ENCODE measurements around the gene LDB1.

LDB1 gene

DNA sequence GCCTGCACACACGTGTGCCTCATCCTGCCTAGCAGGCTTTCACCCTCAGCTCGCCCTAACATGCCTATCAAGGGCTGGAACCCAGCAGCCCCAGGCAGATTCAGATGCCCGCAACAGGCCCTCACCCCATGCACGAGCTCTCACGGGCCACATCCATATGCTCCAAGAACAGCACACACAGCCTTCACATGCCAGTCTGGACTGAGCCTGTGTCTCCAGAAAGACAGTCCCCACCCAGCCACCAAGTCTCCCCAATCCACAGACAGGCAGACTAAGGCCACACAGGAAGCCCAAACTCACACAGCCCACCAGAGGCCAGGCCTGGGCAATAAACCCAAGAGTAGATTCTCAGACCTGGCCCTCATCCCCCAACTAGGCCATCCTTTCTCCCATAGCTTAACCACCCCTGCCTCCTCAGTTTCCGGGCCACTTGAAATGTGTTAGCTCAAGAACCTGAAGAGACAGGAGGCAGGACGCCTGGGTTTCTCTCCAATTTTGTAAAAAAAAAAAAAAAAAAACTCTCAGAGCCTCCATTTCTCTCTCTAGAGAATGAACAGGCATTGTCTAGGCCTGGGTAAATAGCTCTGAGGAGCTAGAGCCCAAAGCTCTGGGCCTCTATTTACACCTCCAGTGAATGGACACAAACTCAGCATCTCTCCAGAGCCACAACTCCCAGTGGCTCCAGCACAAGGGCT is 6.8 kb downstream of the LDB1 start:
- peak; percentile 17 for DNase-seq

- DNase-seq = no peak
These were observed 7.9 kb downstream of the LDB1 start for GRCh38 chr10:102112210-102112817.

GRCh38 chr10:102111276-102111675 is 8.9 kb downstream of the LDB1 start:
- DNase-seq = no peak

DNA sequence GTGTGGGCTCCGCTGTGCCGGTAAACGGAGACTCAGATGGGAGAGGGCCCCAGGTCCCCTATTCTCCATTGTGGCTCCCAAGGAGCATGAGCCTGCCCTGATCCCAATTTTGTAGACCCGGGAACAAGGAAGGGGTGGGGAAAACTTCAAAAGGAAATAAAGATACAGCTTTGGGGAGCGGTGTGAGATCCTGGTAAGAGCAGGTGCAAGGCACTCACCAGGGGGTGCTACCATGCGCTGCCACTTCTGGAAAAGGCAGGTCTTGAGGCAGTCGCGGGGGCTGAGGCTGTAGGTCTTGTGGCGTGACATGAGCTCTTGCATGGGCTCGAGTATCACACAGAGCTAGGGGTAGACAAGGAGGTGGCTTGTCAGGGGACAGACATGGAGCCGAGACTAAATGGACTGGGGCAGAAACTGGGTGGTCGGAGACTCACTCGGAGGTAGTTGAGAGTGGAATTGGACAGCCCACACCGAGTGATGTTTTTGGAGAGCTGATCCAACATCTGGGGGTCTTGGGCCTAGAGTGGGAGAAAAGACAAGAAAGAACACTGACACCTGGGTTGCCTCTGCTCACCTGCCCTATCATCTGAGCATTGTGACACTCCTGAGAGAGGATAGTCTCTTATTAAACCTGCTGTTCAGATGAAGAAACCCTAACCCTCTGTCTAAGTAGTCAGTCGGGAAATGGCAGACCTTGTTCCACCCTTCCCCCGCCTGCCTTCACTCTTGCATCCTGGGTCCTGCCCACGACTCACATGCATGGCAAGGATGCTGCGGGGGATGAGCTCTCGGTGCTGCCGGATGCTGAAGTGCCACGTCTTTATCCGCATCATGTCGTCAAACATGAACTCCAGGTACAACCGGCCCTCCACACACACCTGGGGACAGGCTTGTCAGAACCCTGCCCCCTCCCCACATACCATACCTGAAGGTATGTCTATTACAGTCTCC is 10.7 kb downstream of the LDB1 start:
- DNase-seq = no peak

DNA sequence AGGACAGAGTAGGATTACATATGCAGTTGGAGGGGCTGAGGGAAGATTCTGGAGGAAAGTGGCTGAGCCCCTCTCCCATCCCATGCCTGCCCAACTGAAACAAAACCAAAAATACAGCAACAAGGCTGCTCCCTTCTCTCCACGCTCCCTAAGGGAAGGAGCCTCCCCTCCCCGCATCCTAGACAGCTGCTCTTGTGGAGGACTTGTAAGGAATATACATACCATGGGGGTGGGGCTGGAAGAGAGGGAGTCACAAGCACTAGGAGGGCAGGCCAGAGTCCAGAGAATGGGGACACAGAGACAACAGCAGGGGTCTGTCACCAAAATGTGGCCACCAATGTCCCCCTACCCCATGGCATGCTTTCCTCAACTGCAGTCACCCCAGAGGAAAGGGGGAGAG is 13.2 kb downstream of the LDB1 start:
- DNase-seq = no peak

- no peak for DNase-seq
These were observed 17.7 kb downstream of the LDB1 start for GRCh38 chr10:102102421-102102820.

DNA sequence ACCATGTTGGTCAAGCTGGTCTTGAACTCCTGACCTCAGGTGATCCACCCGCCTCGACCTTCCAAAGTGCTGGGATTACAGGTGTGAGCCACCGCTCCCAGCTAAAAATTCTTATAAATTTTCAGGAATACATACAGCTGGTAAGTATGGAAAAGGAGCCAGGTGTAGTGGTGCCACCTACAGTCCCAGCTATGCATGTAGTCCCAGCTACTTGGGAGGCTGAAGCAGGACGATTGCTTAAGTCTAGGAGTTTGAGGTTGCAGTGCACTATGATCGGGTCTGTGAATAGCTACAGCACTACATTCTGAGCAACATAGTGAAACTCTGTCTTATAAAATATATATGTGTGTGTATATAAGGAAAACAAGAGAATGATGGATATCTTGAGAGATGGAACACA is 19.0 kb downstream of the LDB1 start:
- no peak for DNase-seq

DNA sequence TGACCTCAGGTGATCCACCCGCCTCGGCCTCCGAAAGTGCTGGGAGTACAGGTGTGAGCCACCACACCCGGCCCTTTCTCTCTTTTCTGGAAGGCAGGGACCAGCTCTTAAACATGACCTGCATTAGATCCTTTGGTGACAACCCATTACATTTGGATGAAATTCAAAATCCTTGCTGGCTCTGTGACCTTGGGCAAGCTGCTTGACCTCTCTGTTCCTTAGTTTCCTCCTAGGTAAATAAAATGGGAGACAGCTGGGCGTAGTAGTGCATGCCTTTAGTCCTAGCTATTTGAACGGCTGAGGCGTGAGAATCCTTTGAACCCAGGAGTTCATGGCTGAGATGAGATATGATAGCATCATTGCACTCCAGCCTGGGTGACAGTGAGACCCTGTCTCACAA is 23.7 kb downstream of the LDB1 start:
- no peak for DNase-seq

GRCh38 chr10:102090772-102091171 is 29.4 kb downstream of the LDB1 start:
- DNase-seq = no peak

DNA sequence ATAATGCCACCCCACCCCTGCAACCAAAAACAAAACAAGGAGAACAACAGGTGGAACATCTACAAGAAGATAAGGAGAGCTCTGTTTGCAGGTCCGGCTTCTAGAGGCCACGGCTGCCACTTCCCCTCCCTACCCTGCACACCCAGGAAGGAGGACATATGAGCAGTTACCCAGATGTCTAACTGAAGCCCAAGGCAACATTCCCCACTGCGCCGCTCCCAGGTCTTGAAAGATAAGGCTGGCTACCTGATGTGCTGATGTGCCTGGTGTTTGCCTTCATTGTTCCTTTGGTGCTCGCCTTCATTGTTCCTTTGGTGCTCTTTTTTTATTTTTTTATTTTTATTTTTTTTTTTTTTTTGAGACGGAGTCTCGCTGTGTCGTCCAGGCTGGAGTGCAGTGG is 34.0 kb downstream of the LDB1 start:
- DNase-seq = no peak

- DNase-seq = no peak
These were observed 34.8 kb downstream of the LDB1 start for GRCh38 chr10:102085336-102085735.

GRCh38 chr10:102083541-102083940 is 36.6 kb downstream of the LDB1 start:
- no peak for DNase-seq

DNA sequence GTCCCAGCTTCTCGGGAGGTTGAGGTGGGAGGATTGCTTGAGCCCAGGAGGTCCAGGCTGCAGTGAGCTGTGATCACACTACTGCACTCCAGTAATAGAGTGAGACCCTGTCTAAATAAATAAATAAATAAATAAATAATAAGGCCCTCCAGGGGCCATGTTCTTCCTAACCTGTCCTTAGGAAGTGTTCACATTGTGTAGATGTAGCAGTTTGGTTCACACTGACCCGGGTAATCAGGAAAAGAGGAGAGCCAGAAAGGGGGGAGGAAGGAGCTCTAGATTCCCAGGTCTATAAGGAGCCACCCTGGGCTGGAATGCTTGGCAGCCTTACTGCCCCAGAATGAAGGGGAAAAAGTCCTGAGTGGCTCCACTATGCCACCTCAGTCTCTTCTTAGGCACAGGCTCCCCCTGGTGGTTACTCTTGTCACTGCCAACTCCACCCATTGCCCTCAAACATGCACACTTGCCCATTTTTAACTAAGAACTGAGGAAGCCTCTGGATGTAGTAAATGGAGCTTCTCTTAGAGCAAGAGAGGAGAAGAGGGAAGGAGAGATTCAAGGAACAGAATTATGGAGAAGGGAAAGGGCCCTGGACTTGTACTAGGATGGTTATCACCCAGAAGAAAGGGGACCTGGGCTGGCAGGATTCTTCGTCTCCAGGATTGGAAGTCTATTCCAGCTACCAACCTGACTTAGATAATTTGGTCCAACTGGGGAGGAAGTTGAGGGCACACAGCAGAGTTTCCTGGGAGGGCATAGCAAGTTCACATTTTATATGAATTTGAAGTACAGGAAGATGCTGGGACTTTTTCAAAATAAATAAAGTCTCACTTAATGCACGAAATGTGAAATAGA is 47.3 kb downstream of the LDB1 start:
- peak; percentile 78 for DNase-seq

DNA sequence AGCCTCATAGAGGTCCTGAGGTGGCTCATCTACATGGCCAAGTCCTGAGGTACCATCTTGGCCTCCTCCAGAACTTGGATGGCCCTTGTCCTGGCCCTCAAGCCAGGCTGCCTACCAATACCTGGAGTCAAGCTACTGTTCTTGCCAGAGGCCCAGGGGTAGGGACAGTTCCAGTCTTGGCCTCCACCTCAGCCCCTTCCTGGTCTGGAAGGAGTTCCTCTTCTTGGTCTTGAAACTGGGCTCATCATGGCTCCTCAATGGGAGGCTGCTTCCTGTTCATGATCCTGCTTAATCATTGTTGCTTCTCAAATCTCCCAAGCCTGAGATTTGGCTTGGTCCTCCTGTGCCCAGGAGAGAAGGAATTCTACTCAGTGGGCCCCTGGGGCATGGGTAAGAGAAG is 51.1 kb downstream of the LDB1 start:
- no peak for DNase-seq

DNA sequence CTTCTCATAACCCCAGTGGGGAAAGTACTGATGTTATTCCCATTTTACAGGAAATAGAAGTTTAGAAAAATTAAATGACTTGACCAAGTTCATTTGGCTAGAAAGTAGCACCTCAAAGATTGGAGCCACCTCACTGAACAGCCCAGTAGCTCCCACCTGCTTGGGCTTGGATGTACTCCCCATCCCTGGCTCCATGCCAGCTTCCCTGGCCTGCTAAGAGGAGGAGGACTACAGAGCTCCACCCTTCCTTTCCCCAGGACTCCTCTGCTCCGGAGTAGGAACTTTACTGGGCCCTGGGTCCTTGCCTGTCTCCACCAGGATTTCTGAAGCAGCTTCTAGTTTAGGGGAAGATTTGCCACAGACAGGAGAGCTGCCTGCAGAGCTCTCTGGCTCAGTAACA is 52.0 kb downstream of the LDB1 start:
- no peak for DNase-seq

GRCh38 chr10:102067091-102067916 is 52.9 kb downstream of the LDB1 start:
- no peak for DNase-seq

DNA sequence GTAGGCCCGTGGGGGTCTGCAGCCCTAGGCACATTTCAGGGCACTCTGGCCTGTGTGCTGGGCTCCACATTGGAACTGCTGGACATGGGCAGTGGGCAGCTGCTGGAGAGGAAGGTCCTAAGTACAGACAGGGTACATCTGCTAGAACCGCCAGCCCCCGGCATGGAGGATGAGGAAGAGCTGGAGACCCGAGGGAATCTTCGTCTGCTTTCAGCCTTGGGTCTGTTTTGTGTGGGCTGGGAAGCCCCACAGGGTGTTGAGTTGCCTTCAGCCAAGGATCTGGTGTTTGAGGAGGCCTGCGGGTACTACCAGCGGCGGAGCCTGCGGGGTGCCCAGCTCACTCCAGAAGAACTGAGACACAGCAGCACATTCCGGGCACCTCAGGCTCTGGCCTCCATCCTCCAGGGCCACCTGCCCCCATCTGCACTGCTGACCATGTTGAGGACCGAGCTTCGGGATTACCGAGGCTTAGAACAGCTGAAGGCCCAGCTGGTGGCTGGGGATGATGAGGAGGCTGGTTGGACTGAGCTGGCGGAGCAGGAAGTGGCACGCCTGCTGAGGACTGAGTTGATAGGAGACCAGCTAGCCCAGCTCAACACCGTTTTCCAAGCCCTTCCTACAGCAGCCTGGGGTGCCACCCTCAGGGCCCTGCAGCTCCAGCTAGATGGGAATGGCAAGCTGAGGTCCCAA is 53.6 kb downstream of the LDB1 start:
- DNase-seq = no peak

- peak; percentile 17 for DNase-seq
These were observed 54.4 kb downstream of the LDB1 start for GRCh38 chr10:102065561-102066398.

GRCh38 chr10:102064868-102065560 is 55.2 kb downstream of the LDB1 start, which contains the start of gene HPS6:
Gene HPS6 (plus strand): TSS chr10:102065349. CDS start chr10:102065475, 126 bp downstream.
- DNase-seq = peak; percentile 91
